HCT116 (cell line): ENCODE data around the gene IFT122. TPM values are rescaled to one million over a fixed set of nuclear protein-coding genes. Genes with fewer than 3 reads are reported as not detected.

ENCODE experiments used
- ATAC-seq: fragments of 200-7000 bp; cut with Tn5 transposase; 2 replicates; pipeline ENCODE4 v1.9.1; 2020; ENCODE audit warnings: mild to moderate bottlenecking, moderate library complexity
- BruUV-seq: library from RNA; stranded (reverse); fragments of 400-500 nt; replicated peaks from 2 replicates; lab custom pipeline; 2021; lab: Mats Ljungman, UMichigan
- CTCF ChIA-PET: fragments of 300-600 bp; sonication (Branson Sonifier 250); formaldehyde crosslinking; loops from one replicate; lab custom pipeline; 2021; ENCODE audit warnings: antibody characterized with exemption; lab: Charles Lee
- POLR2A ChIA-PET: fragments of 300-600, 350-600 bp; sonication (Branson Sonifier 250); formaldehyde crosslinking; loops from one replicate; lab custom pipeline; 2021; ENCODE audit warnings: antibody characterized with exemption; lab: Charles Lee
- RAD21 ChIA-PET, 2 experiments: fragments of 300-600 bp; sonication (Branson Sonifier 250); formaldehyde crosslinking; loops; one replicate each; lab custom pipeline; 2023; ENCODE audit warnings: low total read pairs in 2 of 2; ENCODE audit not compliant: uncharacterized antibody in 2 of 2, unreplicated experiment in 2 of 2, low non-redundant PET in 1 of 2; lab: Charles Lee
- DNase-seq: peaks from one replicate; pipeline ENCODE4 v3.0.0-alpha.2; 2010; ENCODE audit warnings: low read depth, low spot score
- H2AFZ ChIP-seq: fragments of 200-600 bp; shearing (Covaris generic), sonication (generic); 2 replicates; pipeline ENCODE4 v1.6.1; 2017; ENCODE audit warnings: low read depth, mixed run types, mixed read lengths, antibody characterized with exemption, low read length; ENCODE audit not compliant: poor library complexity, severe bottlenecking
- H3K27ac ChIP-seq: 2 replicates; pipeline ENCODE4 v1.5.1; 2012; ENCODE audit warnings: low read depth, low read length
- H3K27me3 ChIP-seq: fragments of 200-600 bp; sonication (generic); 2 replicates; pipeline ENCODE4 v1.6.1; 2016; ENCODE audit warnings: mixed run types, low read length, mixed read lengths; ENCODE audit not compliant: insufficient read depth
- H3K36me3 ChIP-seq, 2 experiments: fragments of 200-500 bp in 1 of 2; fragments of 200-600 bp in 1 of 2; sonication (Bioruptor generic) in 1 of 2; sonication (generic) in 1 of 2; 2 replicates each; pipeline versions ENCODE4 v1.5.1 to v1.6.1; 2014 to 2016; ENCODE audit warnings: low read length in 2 of 2, inconsistent platforms in 1 of 2, mixed read lengths in 1 of 2, mixed run types in 1 of 2; ENCODE audit not compliant: insufficient read depth in 2 of 2, control insufficient read depth in 1 of 2
- H3K4me1 ChIP-seq, 2 experiments: fragments of 200-600 bp in 1 of 2; sonication (generic) in 1 of 2; 2 replicates each; pipeline versions ENCODE4 v1.5.1 to v1.6.1; 2012 to 2017; ENCODE audit warnings: low read length in 2 of 2, inconsistent platforms in 1 of 2, mild to moderate bottlenecking in 1 of 2, mixed read lengths in 1 of 2, mixed run types in 1 of 2, moderate library complexity in 1 of 2; ENCODE audit not compliant: insufficient read depth in 2 of 2, control insufficient read depth in 1 of 2
- H3K4me2 ChIP-seq: fragments of 200-600 bp; sonication (generic); 2 replicates; pipeline ENCODE4 v1.6.1; 2017; ENCODE audit warnings: mixed run types, low read length, mixed read lengths
- H3K4me3 ChIP-seq, 2 experiments: fragments of 200-600 bp in 1 of 2; sonication (generic) in 1 of 2; replicated peaks in 1 of 2; 2 replicates each; pipeline ENCODE4 v1.5.1; 2011 to 2016; ENCODE audit warnings: low read length in 2 of 2, control low read depth in 1 of 2, low read depth in 1 of 2, mild to moderate bottlenecking in 1 of 2, mixed read lengths in 1 of 2, mixed run types in 1 of 2
- H3K79me2 ChIP-seq: fragments of 200-600 bp; sonication (generic); 2 replicates; pipeline ENCODE4 v1.6.1; 2017; ENCODE audit warnings: mild to moderate bottlenecking, mixed run types, low read length, moderate library complexity, mixed read lengths; ENCODE audit not compliant: insufficient read depth
- H3K9ac ChIP-seq: fragments of 200-600 bp; sonication (generic); 2 replicates; pipeline ENCODE4 v1.6.1; 2016; ENCODE audit warnings: low read length, mixed read lengths
- H3K9me2 ChIP-seq: fragments of 200-600 bp; sonication (generic), shearing (Covaris generic); 2 replicates; pipeline ENCODE4 v1.6.1; 2017; ENCODE audit warnings: mixed run types, mild to moderate bottlenecking, moderate library complexity; ENCODE audit not compliant: insufficient read depth
- H3K9me3 ChIP-seq, 2 experiments: fragments of 200-500 bp in 1 of 2; fragments of 200-600 bp in 1 of 2; sonication (Bioruptor generic) in 1 of 2; sonication (generic) in 1 of 2; 2 replicates each; pipeline ENCODE4 v1.6.1; 2014 to 2017; ENCODE audit warnings: low read length in 2 of 2, mixed read lengths in 2 of 2, inconsistent platforms in 1 of 2, low read depth in 1 of 2, mild to moderate bottlenecking in 1 of 2, mixed run types in 1 of 2, moderate library complexity in 1 of 2; ENCODE audit not compliant: control insufficient read depth in 1 of 2, insufficient read depth in 1 of 2
- H4K20me1 ChIP-seq: fragments of 200-600 bp; sonication (generic), shearing (Covaris generic); 2 replicates; pipeline ENCODE4 v1.6.1; 2017; ENCODE audit warnings: mixed run types, mild to moderate bottlenecking, moderate library complexity; ENCODE audit not compliant: insufficient read depth
- CEBPB ChIP-seq: IDR thresholded peaks from 2 replicates; pipeline ENCODE4 v1.6.1; 2012; ENCODE audit warnings: low read depth
- EGR1 ChIP-seq: IDR thresholded peaks from 2 replicates; pipeline ENCODE4 v1.6.1; 2012; ENCODE audit warnings: low read depth
- EZH2 ChIP-seq: fragments of 200-600 bp; sonication (generic); IDR thresholded peaks from 2 replicates; pipeline ENCODE4 v1.6.1; 2017; ENCODE audit warnings: antibody characterized with exemption, mixed run types
- POLR2A ChIP-seq: IDR thresholded peaks from 2 replicates; pipeline ENCODE4 v1.7.0; 2011; ENCODE audit warnings: borderline replicate concordance; ENCODE audit not compliant: insufficient read depth, insufficient read length; ENCODE audit errors: extremely low read depth
- POLR2AphosphoS5 ChIP-seq: IDR thresholded peaks from 2 replicates; pipeline ENCODE4 v1.6.1; 2011; ENCODE audit warnings: mild to moderate bottlenecking, low read depth, low read length, moderate library complexity
- REST ChIP-seq: IDR thresholded peaks from 2 replicates; pipeline ENCODE4 v1.6.1; 2012; ENCODE audit warnings: low read depth
- SIN3A ChIP-seq: IDR thresholded peaks from 2 replicates; pipeline ENCODE4 v1.6.1; 2012; ENCODE audit warnings: low read depth
- SP1 ChIP-seq: IDR thresholded peaks from 2 replicates; pipeline ENCODE4 v1.6.1; 2012; ENCODE audit warnings: low read depth
- SRF ChIP-seq: IDR thresholded peaks from 2 replicates; pipeline ENCODE4 v1.6.1; 2012; ENCODE audit warnings: low read depth
- TCF7L2 ChIP-seq: IDR thresholded peaks from 2 replicates; pipeline ENCODE4 v1.7.0; 2011; ENCODE audit warnings: borderline replicate concordance, inconsistent platforms; ENCODE audit not compliant: insufficient read depth, insufficient read length; ENCODE audit errors: extremely low read depth
- YY1 ChIP-seq: IDR thresholded peaks from 2 replicates; pipeline ENCODE4 v1.6.1; 2011; ENCODE audit warnings: low read length, low read depth, moderate library complexity, mild to moderate bottlenecking; ENCODE audit not compliant: insufficient replicate concordance; ENCODE audit errors: extremely low read depth
- ZBTB33 ChIP-seq: IDR thresholded peaks from 2 replicates; pipeline ENCODE4 v1.6.1; 2011; ENCODE audit warnings: mild to moderate bottlenecking, low read length, moderate library complexity; ENCODE audit not compliant: insufficient replicate concordance; ENCODE audit errors: extremely low read depth
- ZFX ChIP-seq: fragments of 450-650 bp; IDR thresholded peaks from 2 replicates; pipeline ENCODE4 v1.6.1; 2017
- ZNF274 ChIP-seq: fragments of 200-500 bp; sonication (Bioruptor generic); IDR thresholded peaks from 2 replicates; pipeline ENCODE4 v1.6.1; 2014; ENCODE audit warnings: mild to moderate bottlenecking, low read depth, low read length, inconsistent platforms
- intact Hi-C: fragments of 100-400 bp; cut with micrococcal nuclease; formaldehyde crosslinking; loops from 2 replicates; pipeline ENCODE4 v1.10.0; 2022
- total RNA-seq: library from RNA; stranded (reverse); gene quantifications from one replicate; pipeline ENCODE4 v1.2.1, GENCODE V29; 2021; ENCODE audit not compliant: unreplicated experiment
- TF ChIP-seq, protein P1 (sequence below): IDR thresholded peaks from 2 replicates; pipeline ENCODE4 v1.6.1; 2012
- TF ChIP-seq, protein P2 (sequence below): IDR thresholded peaks from 2 replicates; pipeline ENCODE4 v1.6.1; 2012

IFT122 gene
- total RNA-seq, 1 experiment from 2014 or later = 21.4 TPM

- ATAC-seq (no peak), DNase-seq (no peak)
- ChIA-PET RAD21 (no interaction called here), CTCF (no interaction called here), POLR2A (no interaction called here)
- Histone ChIP-seq H2AFZ (no peak overlapping the region), H3K4me3 (no peak overlapping the region), H3K27me3 (no peaks in the 10 kb centered on the region), H3K4me1 (peaks cover 4 to 8% of the 10 kb centered on the region in 2 experiments; a peak in 3 of 4 replicates), H3K9me3 (no peaks in the 10 kb centered on the region), H3K9me2 (no peaks in the 10 kb centered on the region), H3K36me3 (peaks cover 55 to 62% of the 10 kb centered on the region in 2 experiments), H3K9ac (no peak overlapping the region), H3K79me2 (peaks cover 33% of the 10 kb centered on the region), H4K20me1 (no peaks in the 10 kb centered on the region), H3K27ac (no peak overlapping the region), H3K4me2 (no peak overlapping the region)
- no TSS peak for BruUV-seq
- intact Hi-C loops = no loop called here
- no peak for TF ChIP-seq POLR2AphosphoS5
- TF ChIP-seq EGR1 = no peak
Observed at GRCh38 chr3:129434140-129434539, 5.9 kb upstream of the IFT122 start.

DNA sequence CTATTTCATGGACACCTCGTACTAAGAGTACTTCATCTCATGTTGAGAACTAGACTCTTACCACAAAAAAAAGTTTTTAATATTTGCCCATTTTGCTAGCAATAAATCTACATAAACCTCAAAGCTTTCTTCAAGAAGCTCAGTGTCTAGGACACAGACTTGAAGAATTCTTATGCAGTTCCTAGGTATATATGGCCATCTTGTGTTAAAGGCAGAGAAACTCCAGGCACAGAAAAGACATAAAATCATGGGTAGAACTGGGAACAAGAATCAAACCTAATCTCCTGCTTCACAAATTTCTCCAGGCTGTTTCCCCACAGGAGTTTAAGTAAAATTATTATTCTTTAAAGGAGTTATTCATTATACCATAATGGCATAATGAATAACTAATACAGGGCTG, 4.7 kb upstream of the IFT122 start:
- no peak overlapping the region for H3K4me2 ChIP-seq
- CTCF ChIA-PET = no interaction called here
- no peak for ATAC-seq

More for the DNA sequence above, 4.7 kb upstream of the IFT122 start:
- Histone ChIP-seq H3K9me3 (no peaks in the 10 kb centered on the region), H4K20me1 (no peaks in the 10 kb centered on the region), H3K36me3 (peaks cover 55 to 59% of the 10 kb centered on the region in 2 experiments), H3K9me2 (no peaks in the 10 kb centered on the region), H3K79me2 (peaks cover 39% of the 10 kb centered on the region), H2AFZ (no peak overlapping the region), H3K9ac (no peak overlapping the region), H3K27me3 (no peaks in the 10 kb centered on the region), H3K4me1 (peaks cover 4 to 8% of the 10 kb centered on the region in 2 experiments; a peak in 3 of 4 replicates), H3K4me3 (no peak overlapping the region), H3K27ac (no peak overlapping the region)
- POLR2A ChIA-PET = no interaction called here
- intact Hi-C loops = no loop called here
- no TSS peak for BruUV-seq
- TF ChIP-seq EGR1 (no peak), SP1 (no peak), EZH2 (no peak), SRF (no peak), POLR2A (no peak), REST (no peak), ZNF274 (no peak), SIN3A (no peak), ZFX (no peak), POLR2AphosphoS5 (no peak), YY1 (no peak), ZBTB33 (no peak), TCF7L2 (no peak), CEBPB (no peak)
- TF ChIP-seq, protein P1, sequence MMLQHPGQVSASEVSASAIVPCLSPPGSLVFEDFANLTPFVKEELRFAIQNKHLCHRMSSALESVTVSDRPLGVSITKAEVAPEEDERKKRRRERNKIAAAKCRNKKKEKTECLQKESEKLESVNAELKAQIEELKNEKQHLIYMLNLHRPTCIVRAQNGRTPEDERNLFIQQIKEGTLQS = no peak
- TF ChIP-seq, protein P2, sequence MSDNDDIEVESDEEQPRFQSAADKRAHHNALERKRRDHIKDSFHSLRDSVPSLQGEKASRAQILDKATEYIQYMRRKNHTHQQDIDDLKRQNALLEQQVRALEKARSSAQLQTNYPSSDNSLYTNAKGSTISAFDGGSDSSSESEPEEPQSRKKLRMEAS = no peak
- no peak for DNase-seq
- RAD21 ChIA-PET = no interaction called here
